ENCODE data around the gene ARHGAP27. TPM values are rescaled to one million over a fixed set of nuclear protein-coding genes. Genes with fewer than 3 reads are reported as not detected.

ARHGAP27 gene
- total and polyA plus RNA-seq, 9 of the 15 experiments (the other 6 are each of a cell fraction or from before 2014, with no cell fraction given) = 0.04 to 4.6 (median 2.1) TPM

GRCh38 chr17:45363498-45363897 is 69.2 kb downstream of the ARHGAP27 start:
- BruUV-seq (replicated peaks) = no TSS peak
- WGBS (ENCODE audit: insufficient coverage, low coverage, missing lambda C conversion rate) = 8% methylated on average over 3 of the region's 3 CpGs
- Histone ChIP-seq H2AFZ (ENCODE audit: low read depth, low read length) (0 out of 2 replicates have a peak overlapping the region, but pooled peaks have one; percentile 32), H3K9me3 (replicated peaks; ENCODE audit: control insufficient read depth, insufficient read depth, low read depth, low read length) (no peaks in the 10 kb centered on the region), H3K79me2 (ENCODE audit: control insufficient read depth, insufficient read depth, low read length) (no peaks in the 10 kb centered on the region), H3K9me1 (ENCODE audit: control insufficient read depth, insufficient read depth, low read length) (no peaks in the 10 kb centered on the region), H3K9ac (ENCODE audit: insufficient read depth in 1 of 2, low read depth in 2 of 2, low read length in 2 of 2) (no peak overlapping the region), H3K4me3 (no peak overlapping the region), H4K20me1 (replicated peaks; ENCODE audit: control insufficient read depth, insufficient read depth, low read length) (no peaks in the 10 kb centered on the region), H3K4me2 (ENCODE audit: insufficient read depth, low read length) (no peak overlapping the region), H3K27ac (ENCODE audit: extremely low read depth, low read depth, low read length) (no peak overlapping the region), H3K27me3 (ENCODE audit: control insufficient read depth in 2 of 2, insufficient read depth in 2 of 2, low read length in 2 of 2) (peaks cover 8 to 29% of the 10 kb centered on the region in 2 experiments; a peak in 4 of 5 replicates), H3K4me1 (replicated peaks in 1 of 2; ENCODE audit: control insufficient read depth in 2 of 2, insufficient read depth in 2 of 2, low read length in 2 of 2) (peaks cover 0 to 6% of the 10 kb centered on the region in 2 experiments; a peak in 2 of 5 replicates), H3K36me3 (ENCODE audit: control insufficient read depth, insufficient read depth, low read length) (no peaks in the 10 kb centered on the region)
- in situ Hi-C loops (cut with MboI) = no loop called here
- POLR2A ChIA-PET = interaction anchor here (1.2 to 2.4 kb wide), 2 partner anchors 14 to 47 kb away, joined by 3 to 8 read pairs; partner anchors contain the start of gene MAP3K14
- FAIRE-seq (peak; percentile 29), DNase-seq (ENCODE audit: extremely low read depth in 1 of 4, low spot score in 3 of 4) (no peak), ATAC-seq (no peak)
- TF ChIP-seq, protein P1, sequence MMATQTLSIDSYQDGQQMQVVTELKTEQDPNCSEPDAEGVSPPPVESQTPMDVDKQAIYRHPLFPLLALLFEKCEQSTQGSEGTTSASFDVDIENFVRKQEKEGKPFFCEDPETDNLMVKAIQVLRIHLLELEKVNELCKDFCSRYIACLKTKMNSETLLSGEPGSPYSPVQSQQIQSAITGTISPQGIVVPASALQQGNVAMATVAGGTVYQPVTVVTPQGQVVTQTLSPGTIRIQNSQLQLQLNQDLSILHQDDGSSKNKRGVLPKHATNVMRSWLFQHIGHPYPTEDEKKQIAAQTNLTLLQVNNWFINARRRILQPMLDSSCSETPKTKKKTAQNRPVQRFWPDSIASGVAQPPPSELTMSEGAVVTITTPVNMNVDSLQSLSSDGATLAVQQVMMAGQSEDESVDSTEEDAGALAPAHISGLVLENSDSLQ (IDR thresholded peaks at IDR 0.05) = 0 out of 2 replicates have a peak, but pooled peaks have one; percentile 26
- TF ChIP-seq NR3C1 (CRISPR knock-in tag; IDR thresholded peaks at IDR 0.05) (no peak), MYBL2 (IDR thresholded peaks at IDR 0.05; ENCODE audit: low read depth) (no peak), MYBL2 (CRISPR knock-in tag; IDR thresholded peaks at IDR 0.05; ENCODE audit: borderline replicate concordance) (no peak)
- CTCF ChIA-PET (ENCODE audit: low intra/inter-chr PET ratio) = no interaction called here
- intact Hi-C loops (cut with micrococcal nuclease) = no loop called here

DNA sequence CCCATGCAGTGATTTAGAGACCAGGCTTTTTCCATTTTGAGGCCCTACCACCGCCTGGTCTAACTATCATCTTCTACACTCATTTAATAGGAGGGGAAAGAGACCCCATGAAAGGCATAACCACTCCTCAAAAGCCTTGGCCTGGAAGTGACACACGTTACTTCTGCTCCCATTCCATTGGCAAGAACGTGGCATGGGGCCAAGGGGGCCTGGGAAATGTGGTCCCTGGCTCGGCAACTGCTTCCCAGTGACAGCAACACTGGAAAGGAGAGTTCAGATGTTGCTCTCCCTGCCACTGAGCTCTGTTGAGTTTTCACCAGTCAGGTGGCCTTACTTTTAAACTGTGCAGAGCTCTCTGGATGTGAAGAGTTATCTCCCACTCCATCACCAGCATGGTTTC is 70.7 kb downstream of the ARHGAP27 start:
- Histone ChIP-seq H3K4me3 (no peak overlapping the region), H3K9me3 (replicated peaks; ENCODE audit: control insufficient read depth, insufficient read depth, low read depth, low read length) (no peaks in the 10 kb centered on the region), H3K9me1 (ENCODE audit: control insufficient read depth, insufficient read depth, low read length) (no peaks in the 10 kb centered on the region), H3K36me3 (ENCODE audit: control insufficient read depth, insufficient read depth, low read length) (no peaks in the 10 kb centered on the region), H3K4me2 (ENCODE audit: insufficient read depth, low read length) (no peak overlapping the region), H3K79me2 (ENCODE audit: control insufficient read depth, insufficient read depth, low read length) (no peaks in the 10 kb centered on the region), H3K27ac (ENCODE audit: extremely low read depth, low read depth, low read length) (no peak overlapping the region), H3K4me1 (replicated peaks in 1 of 2; ENCODE audit: control insufficient read depth in 2 of 2, insufficient read depth in 2 of 2, low read length in 2 of 2) (peaks cover 0 to 4% of the 10 kb centered on the region in 2 experiments; a peak in 2 of 5 replicates), H4K20me1 (replicated peaks; ENCODE audit: control insufficient read depth, insufficient read depth, low read length) (no peaks in the 10 kb centered on the region), H3K27me3 (ENCODE audit: control insufficient read depth in 2 of 2, insufficient read depth in 2 of 2, low read length in 2 of 2) (peaks cover 8 to 29% of the 10 kb centered on the region in 2 experiments; a peak in 4 of 5 replicates), H2AFZ (ENCODE audit: low read depth, low read length) (no peak overlapping the region), H3K9ac (ENCODE audit: insufficient read depth in 1 of 2, low read depth in 2 of 2, low read length in 2 of 2) (no peak overlapping the region)
- POLR2A ChIA-PET = interaction anchor here (1.2 to 2.4 kb wide), 2 partner anchors 15 to 45 kb away, joined by 3 to 8 read pairs; partner anchors contain the start of gene MAP3K14
- BruUV-seq (replicated peaks) = no TSS peak
- CTCF ChIA-PET (ENCODE audit: low intra/inter-chr PET ratio) = no interaction called here
- no peak for ATAC-seq
- 0% methylated on average over 4 of the region's 4 CpGs for WGBS (ENCODE audit: insufficient coverage, low coverage, missing lambda C conversion rate)
- intact Hi-C loops (cut with micrococcal nuclease) (no loop called here), in situ Hi-C loops (cut with MboI) (no loop called here)
- no peak for FAIRE-seq
- no peak for DNase-seq (ENCODE audit: extremely low read depth in 1 of 4, low spot score in 3 of 4)
- TF ChIP-seq NFIC (IDR thresholded peaks at IDR 0.05) (0 out of 2 replicates have a peak, but pooled peaks have one; percentile 33), RBM34 (IDR thresholded peaks at IDR 0.05; ENCODE audit: borderline replicate concordance, insufficient read depth, low read length) (no peak)
